Tibial nerve (tissue), 4 donors: ENCODE measurements around the gene SUN5. TPM values are rescaled to one million over a fixed set of nuclear protein-coding genes. Genes with fewer than 3 reads are reported as not detected.

ENCODE experiments used
- DNase-seq, 2 donors: peaks; one replicate each; pipeline ENCODE4 v3.0.0-alpha.2; 2019; ENCODE audit warnings: low spot score in 2 of 2
- H3K27ac ChIP-seq, 4 donors: fragments of 200-600 bp; sonication (generic) in 3 of 4; one replicate each; pipeline ENCODE4 v1.5.1; 2017 to 2019; ENCODE audit warnings: mild to moderate bottlenecking in 1 of 4
- H3K27me3 ChIP-seq, 2 donors: fragments of 200-600 bp; sonication (generic) in 1 of 2; one replicate each; pipeline versions ENCODE4 v1.5.1 to v1.6.0; 2017 to 2019
- H3K36me3 ChIP-seq, 3 donors: fragments of 200-600 bp; sonication (generic); one replicate each; pipeline ENCODE4 v1.5.1; 2018 to 2019
- H3K4me1 ChIP-seq, 4 donors: fragments of 200-600 bp; sonication (generic) in 3 of 4; one replicate each; pipeline ENCODE4 v1.5.1; 2017 to 2019
- H3K4me3 ChIP-seq, 4 donors: fragments of 200-600 bp; sonication (generic) in 3 of 4; one replicate each; pipeline ENCODE4 v1.5.1; 2017 to 2019; ENCODE audit warnings: mild to moderate bottlenecking in 1 of 4, moderate library complexity in 1 of 4
- H3K9me3 ChIP-seq, 4 donors: fragments of 200-600 bp; sonication (generic) in 3 of 4; one replicate each; pipeline ENCODE4 v1.5.1; 2017 to 2019
- CTCF ChIP-seq, 5 experiments: fragments of 200-600 bp in 3 of 5; fragments of 450-650 bp in 2 of 5; sonication (generic) in 3 of 5; IDR thresholded peaks; one replicate each; pipeline ENCODE4 v1.5.1; 2016 to 2019; ENCODE audit warnings: antibody characterized with exemption in 5 of 5, mild to moderate bottlenecking in 3 of 5, moderate library complexity in 2 of 5
- EP300 ChIP-seq, 2 donors: sonication (generic); formaldehyde crosslinking; IDR thresholded peaks; one replicate each; pipeline ENCODE4 v1.6.1; 2017; ENCODE audit warnings: antibody characterized with exemption in 2 of 2, mild to moderate bottlenecking in 1 of 2
- POLR2A ChIP-seq, 2 donors: fragments of 450-650 bp; IDR thresholded peaks; one replicate each; pipeline ENCODE4 v1.6.1; 2017; ENCODE audit warnings: antibody characterized with exemption in 2 of 2, mild to moderate bottlenecking in 2 of 2, moderate library complexity in 2 of 2
- WGBS, 2 donors: methylation state at CpG; one replicate each; pipeline ENCODE4 v1.1.5; 2018; 5-methylcytosine and 5-hydroxymethylcytosine counted together
- total RNA-seq, 4 donors: library from RNA; depleted of rRNA; stranded (reverse); fragments of >200 nt; gene quantifications; one replicate each; pipeline ENCODE4 v1.1.0, GENCODE V29; 2016

SUN5 gene
- total RNA-seq, 4 donors from 2014 or later, result not detected

GRCh38 chr20:33043731-33044181 lies 39.5 kb upstream of the SUN5 start:
- Histone ChIP-seq H3K36me3 (no peaks in the 10 kb centered on the region), H3K9me3 (peaks cover 0 to 17% (median 4%) of the 10 kb centered on the region in 4 donors), H3K27ac (no peak overlapping the region), H3K27me3 (no peaks in the 10 kb centered on the region), H3K4me1 (no peaks in the 10 kb centered on the region), H3K4me3 (no peak overlapping the region)
- DNase-seq, result no peak
- TF ChIP-seq EP300 (IDR thresholded peaks at IDR 0.05), result no peak
- TF ChIP-seq POLR2A (IDR thresholded peaks at IDR 0.05), result no peak
- no peak for TF ChIP-seq CTCF (IDR thresholded peaks at IDR 0.05)
- 61 to 71% methylated on average over 1 of the region's 1 CpG for WGBS, 2 donors

GRCh38 chr20:33042983-33043730 lies 38.9 kb upstream of the SUN5 start:
- no peaks in the 10 kb centered on the region for H3K36me3 ChIP-seq
- no peak for TF ChIP-seq CTCF (IDR thresholded peaks at IDR 0.05)
- no peak for TF ChIP-seq EP300 (IDR thresholded peaks at IDR 0.05)
- TF ChIP-seq POLR2A (IDR thresholded peaks at IDR 0.05), result no peak
- no peak overlapping the region for H3K4me3 ChIP-seq
- WGBS, 2 donors, result 57 to 68% methylated on average over 2 of the region's 2 CpGs
- no peak for DNase-seq
- no peak overlapping the region for H3K27ac ChIP-seq
- H3K9me3 ChIP-seq, result peaks cover 0 to 17% (median 4%) of the 10 kb centered on the region in 4 donors
- no peaks in the 10 kb centered on the region for H3K27me3 ChIP-seq
- no peaks in the 10 kb centered on the region for H3K4me1 ChIP-seq

- no peaks in the 10 kb centered on the region for H3K36me3 ChIP-seq
- H3K4me1 ChIP-seq, result no peaks in the 10 kb centered on the region
- H3K9me3 ChIP-seq, result peaks cover 0 to 17% (median 4%) of the 10 kb centered on the region in 4 donors
- DNase-seq, result no peak
- H3K27me3 ChIP-seq, result no peaks in the 10 kb centered on the region
- WGBS, 2 donors, result 78 to 97% methylated on average over 3 of the region's 3 CpGs
- H3K4me3 ChIP-seq, result no peak overlapping the region
- TF ChIP-seq EP300 (IDR thresholded peaks at IDR 0.05) (no peak), POLR2A (IDR thresholded peaks at IDR 0.05) (no peak), CTCF (IDR thresholded peaks at IDR 0.05) (no peak)
- no peak overlapping the region for H3K27ac ChIP-seq
Observed at GRCh38 chr20:33042430-33042829, 38.2 kb upstream of the SUN5 start.

- no peak overlapping the region for H3K4me3 ChIP-seq
- H3K4me1 ChIP-seq, result no peaks in the 10 kb centered on the region
- H3K27me3 ChIP-seq, result no peaks in the 10 kb centered on the region
- 85 to 88% methylated on average over 4 of the region's 4 CpGs for WGBS, 2 donors
- H3K36me3 ChIP-seq, result no peaks in the 10 kb centered on the region
- H3K9me3 ChIP-seq, result peaks cover 0 to 3% (median 0%) of the 10 kb centered on the region in 4 donors
- H3K27ac ChIP-seq, result no peak overlapping the region
- TF ChIP-seq EP300 (IDR thresholded peaks at IDR 0.05) (no peak), POLR2A (IDR thresholded peaks at IDR 0.05) (no peak), CTCF (IDR thresholded peaks at IDR 0.05) (no peak)
- no peak for DNase-seq
Observed at GRCh38 chr20:33038243-33038642, 34.0 kb upstream of the SUN5 start.

- TF ChIP-seq POLR2A (IDR thresholded peaks at IDR 0.05) (no peak), CTCF (IDR thresholded peaks at IDR 0.05) (no peak), EP300 (IDR thresholded peaks at IDR 0.05) (no peak)
- Histone ChIP-seq H3K27me3 (no peaks in the 10 kb centered on the region), H3K4me1 (no peaks in the 10 kb centered on the region), H3K4me3 (no peak overlapping the region), H3K36me3 (no peaks in the 10 kb centered on the region), H3K27ac (no peak overlapping the region), H3K9me3 (peaks cover 0 to 11% (median 0%) of the 10 kb centered on the region in 4 donors)
- WGBS, 2 donors, result 63 to 68% methylated on average over 5 of the region's 5 CpGs
- no peak for DNase-seq
Observed at GRCh38 chr20:33037456-33037855, 33.2 kb upstream of the SUN5 start.
